Uterus (tissue), 2 donors: Measurements from ENCODE around the gene PUSL1.

ENCODE experiments used
- CTCF ChIP-seq, 4 experiments: fragments of 200-600 bp in 2 of 4; fragments of 450-650 bp in 2 of 4; sonication (generic) in 2 of 4; IDR thresholded peaks; one replicate each; pipeline ENCODE4 v1.5.1; 2016 to 2019; ENCODE audit warnings: antibody characterized with exemption in 4 of 4, mild to moderate bottlenecking in 2 of 4, moderate library complexity in 1 of 4
- POLR2A ChIP-seq, 2 donors: fragments of 450-650 bp; IDR thresholded peaks; one replicate each; pipeline ENCODE4 v1.6.1; 2016; ENCODE audit warnings: antibody characterized with exemption in 2 of 2, mild to moderate bottlenecking in 1 of 2, moderate library complexity in 1 of 2

GRCh38 chr1:1324524-1325287 is 16.3 kb downstream of the PUSL1 start, which contains the start of the genes CPTP and INTS11:
- TF ChIP-seq CTCF (IDR thresholded peaks at IDR 0.05) (no peak), POLR2A (IDR thresholded peaks at IDR 0.05) (peak; percentile 32 to 90)
